ENCODE results near the gene STXBP5.

The STXBP5 gene

DNA sequence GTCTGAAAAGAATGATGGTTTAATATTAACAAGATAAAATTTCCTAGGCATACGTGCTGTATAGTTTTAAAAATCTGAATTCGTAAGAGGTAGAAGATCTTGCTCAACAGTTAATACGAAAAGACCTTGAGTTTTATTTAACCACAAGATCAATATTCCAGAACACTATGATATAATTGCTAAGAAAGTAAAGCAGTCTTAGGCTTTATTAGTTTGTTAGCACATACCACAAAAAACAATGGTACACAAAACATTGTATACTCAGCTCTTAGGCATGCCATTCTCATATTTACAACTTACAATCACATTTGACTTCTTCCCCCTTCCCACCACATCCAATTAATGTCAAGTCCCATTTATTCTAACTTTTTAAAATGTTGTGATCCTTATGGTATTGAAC lies 24.4 kb upstream of the STXBP5 start:
- no peak for DNase-seq

DNA sequence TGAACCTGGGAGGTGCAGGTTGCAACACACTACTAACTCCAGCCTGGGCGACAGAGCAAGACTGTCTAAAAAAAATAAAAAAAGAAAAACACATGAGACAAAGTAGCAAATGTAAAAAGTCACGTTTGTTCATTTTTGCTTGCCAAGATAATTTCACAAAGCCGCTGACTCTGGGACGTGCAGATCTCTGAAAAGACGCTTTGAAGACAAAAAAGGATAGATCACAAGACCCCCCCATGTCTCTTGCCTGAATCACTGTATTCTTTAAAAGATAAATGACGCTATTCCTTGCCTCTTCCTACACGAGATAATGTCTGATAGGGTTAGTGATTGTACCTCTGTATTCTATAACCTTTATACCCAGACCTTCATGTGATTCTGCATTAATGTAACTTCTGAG lies 23.3 kb upstream of the STXBP5 start:
- no peak for DNase-seq

GRCh38 chr6:147184379-147184778 lies 19.8 kb upstream of the STXBP5 start:
- DNase-seq, result no peak

DNA sequence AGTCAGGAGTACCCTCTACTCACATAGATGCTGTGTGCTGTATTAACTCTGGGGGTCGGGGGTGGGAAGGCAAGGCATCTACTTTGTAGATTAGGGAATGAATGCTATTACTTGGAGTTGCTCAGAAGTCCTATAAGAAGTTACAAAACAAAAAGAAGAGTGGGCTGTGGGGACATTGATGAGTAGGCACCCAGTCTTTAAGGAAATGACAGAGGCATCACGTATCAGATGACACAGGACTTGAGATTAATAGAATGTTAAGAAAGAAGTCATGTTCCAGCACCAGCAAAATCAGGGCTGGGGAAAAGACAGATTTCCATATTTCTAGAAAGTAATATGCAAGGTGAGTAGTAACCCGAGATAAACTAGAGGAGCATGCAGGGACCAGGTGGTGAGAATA lies 19.0 kb upstream of the STXBP5 start:
- DNase-seq, result no peak

GRCh38 chr6:147190556-147190955 lies 13.7 kb upstream of the STXBP5 start:
- no peak for DNase-seq

- no peak for DNase-seq
Measured at GRCh38 chr6:147192278-147192911, 11.8 kb upstream of the STXBP5 start.

GRCh38 chr6:147194652-147195411 lies 9.4 kb upstream of the STXBP5 start:
- no peak for DNase-seq

- no peak for DNase-seq
Measured at GRCh38 chr6:147195510-147195909, 8.7 kb upstream of the STXBP5 start.

DNA sequence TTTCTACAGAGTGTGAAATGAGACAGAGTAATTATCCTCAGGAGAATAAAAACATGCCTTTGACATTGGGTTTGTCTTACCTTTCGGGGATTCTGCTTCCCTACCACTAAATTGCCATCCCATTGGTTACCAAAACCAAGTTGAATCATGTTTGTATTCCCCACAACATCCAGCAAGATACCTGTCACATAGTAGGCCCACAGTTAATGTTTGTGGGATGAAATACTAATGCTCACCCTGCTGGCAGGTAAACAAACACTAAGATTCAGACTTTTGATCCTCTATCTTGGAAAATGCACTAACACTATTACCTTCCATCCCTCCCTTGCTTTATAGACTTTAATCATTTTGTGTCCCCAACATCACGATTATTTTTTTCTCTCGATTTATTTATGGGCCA lies 8.2 kb upstream of the STXBP5 start:
- DNase-seq, result no peak

GRCh38 chr6:147200711-147201110 lies 3.5 kb upstream of the STXBP5 start:
- no peak for DNase-seq

GRCh38 chr6:147201885-147202515 lies 2.2 kb upstream of the STXBP5 start:
- no peak for DNase-seq

DNA sequence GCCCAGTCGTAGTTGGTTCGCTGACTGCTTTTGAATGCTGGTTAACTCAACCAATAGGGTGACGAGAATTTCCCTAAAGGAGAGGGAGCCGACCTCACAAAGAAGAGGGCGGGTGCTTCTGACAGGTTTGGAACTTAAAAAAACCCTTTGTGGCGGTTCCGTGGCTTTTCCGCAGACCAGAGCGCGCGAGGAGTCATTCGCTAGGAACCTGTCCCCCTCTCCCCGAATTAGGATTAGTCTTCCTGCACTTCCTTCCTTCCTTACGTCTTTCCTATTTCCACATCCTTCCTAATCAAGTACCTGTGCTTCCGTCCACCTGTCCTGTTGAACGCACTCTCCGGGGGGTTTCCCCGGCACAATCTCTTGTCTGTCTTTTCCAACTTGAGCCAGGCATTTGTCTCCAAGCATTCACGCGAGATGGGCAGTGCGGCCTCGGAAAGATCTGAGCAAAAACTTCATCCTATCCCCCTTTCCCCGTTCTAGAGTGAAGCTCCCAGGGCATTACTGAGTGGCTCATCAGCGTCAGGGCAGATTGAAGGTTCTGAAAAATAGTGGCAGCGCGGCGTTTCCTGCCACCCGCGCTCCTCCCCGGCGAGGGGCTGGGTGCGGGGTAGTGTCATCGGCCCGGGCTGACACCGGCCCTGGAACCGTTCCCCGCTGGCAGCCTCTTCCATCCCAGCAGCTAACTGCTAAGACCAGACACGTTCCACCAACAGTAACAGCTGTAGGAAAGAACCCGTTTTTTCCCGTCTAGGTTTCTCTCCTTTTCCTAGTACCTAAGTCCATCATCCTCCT lies 1.5 kb upstream of the STXBP5 start:
- DNase-seq, result peak; percentile 91

DNA sequence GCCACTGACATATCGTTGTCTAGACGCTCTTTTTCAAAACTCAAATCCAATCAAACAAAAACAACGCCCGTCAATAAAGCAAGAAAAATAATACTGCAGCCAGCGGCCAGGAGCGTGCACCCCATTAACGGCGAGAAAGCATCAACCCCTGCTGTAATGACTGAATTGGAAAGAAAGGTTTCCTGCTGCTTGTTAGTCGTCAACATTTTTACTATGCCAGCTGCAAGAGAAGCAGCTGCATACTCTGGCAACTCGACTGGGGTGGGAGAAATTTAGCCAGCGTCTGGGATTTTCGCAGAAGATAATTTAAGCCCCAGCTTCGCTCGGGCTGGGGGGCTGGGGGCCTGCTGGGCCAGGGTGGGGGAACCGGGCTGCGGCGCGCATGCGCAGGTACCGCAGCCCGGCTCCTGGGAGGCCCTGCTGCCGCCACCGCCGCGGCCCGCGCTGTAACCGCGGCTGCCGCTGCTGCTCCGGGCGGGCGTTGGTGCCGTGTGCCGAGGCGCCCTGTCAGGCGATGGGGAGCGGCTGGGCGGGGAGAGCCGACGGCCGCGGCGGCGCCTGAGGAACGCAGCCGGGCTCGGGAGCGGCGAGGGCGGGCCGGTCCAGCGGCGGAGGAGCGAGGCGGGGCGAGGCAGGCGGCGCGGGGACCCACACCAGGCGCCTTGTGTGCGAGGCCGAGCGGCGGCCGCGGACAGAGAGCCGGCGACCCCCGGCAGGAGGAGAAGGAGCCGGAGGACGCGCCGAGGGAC lies 732 bp upstream of the STXBP5 start:
- peak; percentile 68 for DNase-seq

DNA sequence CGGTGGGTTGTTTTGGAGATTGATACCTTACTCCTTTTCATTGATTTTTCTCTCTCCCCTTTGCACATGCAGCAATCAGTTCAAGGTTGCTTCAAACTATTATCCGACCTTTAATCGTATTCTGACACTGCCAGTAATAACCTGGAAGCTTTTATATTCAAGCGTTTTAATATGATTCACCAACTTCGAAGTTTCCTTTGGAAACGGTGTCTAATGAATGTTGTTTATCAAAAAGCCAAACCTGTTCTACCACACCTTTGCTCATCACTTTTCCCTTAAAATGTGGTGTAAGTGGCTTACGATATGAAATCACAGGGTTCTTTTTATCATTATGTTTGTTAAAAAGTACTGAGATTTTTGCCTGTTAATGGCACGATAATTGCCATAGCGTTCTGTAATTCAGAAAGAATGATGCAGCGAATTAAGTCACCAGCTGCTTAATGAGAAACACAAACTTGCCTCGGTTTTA lies 660 bp downstream of the STXBP5 start:
- no peak for DNase-seq

- no peak for DNase-seq
Measured at GRCh38 chr6:147205690-147206600, 1.7 kb downstream of the STXBP5 start.

GRCh38 chr6:147207351-147207750 lies 3.1 kb downstream of the STXBP5 start:
- DNase-seq, result no peak

- no peak for DNase-seq
Measured at GRCh38 chr6:147207837-147208754, 3.9 kb downstream of the STXBP5 start.

- no peak for DNase-seq
Measured at GRCh38 chr6:147209762-147210449, 5.7 kb downstream of the STXBP5 start.

DNA sequence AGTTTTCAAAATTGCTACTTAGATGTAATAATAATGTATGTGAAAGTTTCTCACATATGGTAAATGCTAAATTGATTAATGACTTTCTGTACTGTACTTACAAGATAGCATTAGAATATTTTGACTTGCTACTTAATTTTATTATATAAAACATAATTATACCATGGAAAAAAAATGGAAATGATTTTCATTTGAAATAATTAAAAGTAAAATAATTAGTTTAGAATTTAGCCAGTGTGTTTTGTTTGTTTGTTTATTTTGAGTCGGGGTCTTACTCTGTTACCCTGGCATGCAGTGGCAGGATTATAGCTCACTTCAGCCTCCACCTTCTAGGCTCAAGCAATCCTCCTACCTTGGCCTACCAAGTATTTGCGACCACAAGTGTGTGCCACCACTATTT lies 7.1 kb downstream of the STXBP5 start:
- DNase-seq, result no peak

- DNase-seq, result no peak
Measured at GRCh38 chr6:147211831-147212230, 7.6 kb downstream of the STXBP5 start.

Measured in DMS 273 treated with DMSO at 0.1 percent for 48 hours (cell line).